GM19099 (cell line): ENCODE data around the gene PDZRN3.

ENCODE experiments used
- POLR2A ChIP-seq: IDR thresholded peaks from 3 replicates; pipeline ENCODE4 v1.6.1; 2011; ENCODE audit warnings: low read depth; ENCODE audit not compliant: insufficient read length; ENCODE audit errors: extremely low read depth

Gene PDZRN3

GRCh38 chr3:73380735-73381532, 243.8 kb downstream of the PDZRN3 start:
- TF ChIP-seq POLR2A = no peak

GRCh38 chr3:73379465-73379864, 245.3 kb downstream of the PDZRN3 start:
- no peak for TF ChIP-seq POLR2A

- no peak for TF ChIP-seq POLR2A
Measured at GRCh38 chr3:73378207-73378606, 246.5 kb downstream of the PDZRN3 start.

GRCh38 chr3:73365756-73366397, 258.9 kb downstream of the PDZRN3 start:
- TF ChIP-seq POLR2A = no peak

- no peak for TF ChIP-seq POLR2A
Measured at GRCh38 chr3:73364517-73364916, 260.2 kb downstream of the PDZRN3 start.

GRCh38 chr3:73363093-73363492, 261.6 kb downstream of the PDZRN3 start:
- TF ChIP-seq POLR2A = no peak

- no peak for TF ChIP-seq POLR2A
Measured at GRCh38 chr3:73361591-73361990, 263.1 kb downstream of the PDZRN3 start.

- TF ChIP-seq POLR2A = no peak
Measured at GRCh38 chr3:73353649-73354217, 271.0 kb downstream of the PDZRN3 start.

- no peak for TF ChIP-seq POLR2A
Measured at GRCh38 chr3:73352841-73353645, 271.7 kb downstream of the PDZRN3 start.

GRCh38 chr3:73351423-73352071, 273.2 kb downstream of the PDZRN3 start:
- no peak for TF ChIP-seq POLR2A

GRCh38 chr3:73350996-73351395, 273.7 kb downstream of the PDZRN3 start:
- no peak for TF ChIP-seq POLR2A

GRCh38 chr3:73349657-73350056, 275.1 kb downstream of the PDZRN3 start:
- no peak for TF ChIP-seq POLR2A

- no peak for TF ChIP-seq POLR2A
Measured at GRCh38 chr3:73342077-73342476, 282.7 kb downstream of the PDZRN3 start.

GRCh38 chr3:73341272-73341935, 283.3 kb downstream of the PDZRN3 start:
- no peak for TF ChIP-seq POLR2A
